Measurements from ENCODE around the gene MAPK8IP3. TPM values are rescaled to one million over a fixed set of nuclear protein-coding genes. Genes with fewer than 3 reads are reported as not detected.

Gene MAPK8IP3
- total RNA-seq, 4 donors from 2014 or later: 15.8 to 92.1 (median 39.0) TPM

- TF ChIP-seq, protein P1, sequence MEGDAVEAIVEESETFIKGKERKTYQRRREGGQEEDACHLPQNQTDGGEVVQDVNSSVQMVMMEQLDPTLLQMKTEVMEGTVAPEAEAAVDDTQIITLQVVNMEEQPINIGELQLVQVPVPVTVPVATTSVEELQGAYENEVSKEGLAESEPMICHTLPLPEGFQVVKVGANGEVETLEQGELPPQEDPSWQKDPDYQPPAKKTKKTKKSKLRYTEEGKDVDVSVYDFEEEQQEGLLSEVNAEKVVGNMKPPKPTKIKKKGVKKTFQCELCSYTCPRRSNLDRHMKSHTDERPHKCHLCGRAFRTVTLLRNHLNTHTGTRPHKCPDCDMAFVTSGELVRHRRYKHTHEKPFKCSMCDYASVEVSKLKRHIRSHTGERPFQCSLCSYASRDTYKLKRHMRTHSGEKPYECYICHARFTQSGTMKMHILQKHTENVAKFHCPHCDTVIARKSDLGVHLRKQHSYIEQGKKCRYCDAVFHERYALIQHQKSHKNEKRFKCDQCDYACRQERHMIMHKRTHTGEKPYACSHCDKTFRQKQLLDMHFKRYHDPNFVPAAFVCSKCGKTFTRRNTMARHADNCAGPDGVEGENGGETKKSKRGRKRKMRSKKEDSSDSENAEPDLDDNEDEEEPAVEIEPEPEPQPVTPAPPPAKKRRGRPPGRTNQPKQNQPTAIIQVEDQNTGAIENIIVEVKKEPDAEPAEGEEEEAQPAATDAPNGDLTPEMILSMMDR (IDR thresholded peaks at IDR 0.05; ENCODE audit: low read depth): no peak
These were observed 14.7 kb upstream of the MAPK8IP3 start for GRCh38 chr16:1691276-1691675.

DNA sequence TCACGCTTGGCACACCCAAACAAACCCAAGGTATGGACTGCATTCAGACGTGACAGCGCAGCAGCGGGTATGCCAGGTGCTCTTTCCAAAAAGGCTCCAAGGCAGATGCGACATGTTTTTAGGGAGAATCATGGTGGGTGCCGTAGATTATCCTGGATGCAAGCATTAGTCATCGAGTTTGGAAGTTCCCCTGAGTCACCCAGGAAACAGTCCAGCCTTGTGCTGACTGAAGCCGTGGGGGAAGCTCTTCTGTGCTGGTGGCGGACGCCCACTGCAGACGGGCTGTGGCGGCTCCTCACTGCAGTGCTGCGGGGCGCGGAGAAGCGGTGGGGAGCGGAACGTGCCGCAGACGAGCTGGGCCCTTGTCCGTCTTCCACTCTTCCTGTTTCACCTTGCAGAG, 14.0 kb upstream of the MAPK8IP3 start:
- TF ChIP-seq, protein P1 (IDR thresholded peaks at IDR 0.05; ENCODE audit: low read depth): no peak

GRCh38 chr16:1696863-1697262, 9.1 kb upstream of the MAPK8IP3 start:
- TF ChIP-seq, protein P1 (IDR thresholded peaks at IDR 0.05; ENCODE audit: low read depth): no peak

DNA sequence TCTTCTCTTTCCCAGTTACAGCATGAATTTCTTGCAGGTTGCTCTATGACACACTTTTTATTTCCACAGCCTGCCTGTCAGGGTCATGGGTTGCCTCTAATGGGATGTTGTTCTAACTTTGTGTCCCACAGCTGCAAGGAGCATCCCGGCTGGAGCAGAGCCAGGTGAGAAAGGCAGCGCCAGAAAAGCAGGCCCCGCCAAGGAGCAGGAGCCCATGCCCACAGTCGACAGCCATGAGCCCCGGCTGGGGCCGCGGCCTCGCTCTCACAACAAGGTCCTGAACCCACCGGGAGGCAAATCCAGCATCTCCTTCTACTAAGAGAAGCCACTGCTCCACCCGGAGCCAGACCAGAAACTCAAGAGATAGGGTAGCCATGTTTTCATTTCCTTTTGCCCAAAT, 7.3 kb upstream of the MAPK8IP3 start:
- TF ChIP-seq, protein P1 (IDR thresholded peaks at IDR 0.05; ENCODE audit: low read depth): no peak

- TF ChIP-seq, protein P1 (IDR thresholded peaks at IDR 0.05; ENCODE audit: low read depth): no peak
These were observed 5.7 kb upstream of the MAPK8IP3 start for GRCh38 chr16:1700246-1700645.

DNA sequence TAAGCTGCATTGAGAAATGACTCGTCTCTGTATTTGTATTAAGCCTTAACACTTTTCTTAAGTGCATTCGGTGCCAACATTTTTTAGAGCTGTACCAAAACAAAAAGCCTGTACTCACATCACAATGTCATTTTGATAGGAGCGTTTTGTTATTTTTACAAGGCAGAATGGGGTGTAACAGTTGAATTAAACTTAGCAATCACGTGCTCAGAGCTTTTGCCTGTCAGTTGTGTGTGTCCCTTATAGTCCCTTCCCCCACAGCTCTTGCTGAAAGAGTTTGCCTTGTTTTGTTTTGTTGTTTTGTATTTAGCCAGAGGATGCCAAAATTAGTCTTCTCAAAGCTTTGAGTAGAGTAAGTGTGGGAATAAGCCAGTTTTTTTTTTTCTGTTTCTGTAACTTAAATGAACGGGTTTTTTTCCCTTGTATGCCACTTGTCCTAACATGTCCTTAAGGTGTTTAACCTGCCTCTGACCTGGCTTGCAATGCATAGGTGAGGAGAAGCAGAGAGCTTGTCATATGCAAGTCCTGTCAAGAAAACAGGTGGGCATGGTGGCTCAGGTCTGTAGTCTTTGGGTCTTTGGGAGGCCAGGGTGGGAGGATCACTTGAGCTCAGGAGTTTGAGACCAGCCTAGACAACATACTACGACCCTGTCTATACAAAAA, 4.6 kb upstream of the MAPK8IP3 start:
- TF ChIP-seq, protein P1 (IDR thresholded peaks at IDR 0.05; ENCODE audit: low read depth): no peak

GRCh38 chr16:1706386-1707192, 594 bp downstream of the MAPK8IP3 start:
- TF ChIP-seq, protein P1 (IDR thresholded peaks at IDR 0.05; ENCODE audit: low read depth): no peak

All from subcutaneous adipose tissue (tissue), 4 donors.